ENCODE data around the gene MAPK10.

DNA sequence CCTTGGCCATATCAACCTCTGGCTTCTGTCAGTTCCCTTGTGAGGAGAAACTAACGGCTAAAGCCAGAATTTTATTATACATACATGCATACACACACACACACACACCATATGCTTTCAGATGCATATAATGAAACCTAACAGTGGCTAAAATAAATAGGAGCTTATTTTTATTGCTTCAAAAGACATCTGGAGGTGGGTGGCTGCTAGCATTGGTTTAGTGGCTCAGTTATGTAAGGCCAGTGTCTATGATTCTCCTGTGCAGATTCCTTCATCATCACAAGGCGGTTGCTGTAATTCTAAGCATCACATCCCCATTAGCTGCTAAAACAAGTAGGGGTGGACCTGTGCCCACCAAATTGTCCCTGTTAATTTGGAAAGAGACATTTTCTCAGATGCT is 110.8 kb downstream of the MAPK10 start:
- TF ChIP-seq CTCF (conservative IDR thresholded peaks at IDR 0.05 in 1 of 2, IDR thresholded peaks at IDR 0.05 in 1 of 2; ENCODE audit: low read depth in 1 of 2, low read length in 2 of 2) (no peak), EZH2 (IDR thresholded peaks at IDR 0.05; ENCODE audit: low read length, missing control alignments) (no peak)

Data from fibroblast of lung (primary cell).